Panc1 (cell line): ENCODE results near the gene PTPN22.

Experiments
- POLR2AphosphoS5 ChIP-seq: IDR thresholded peaks from 2 replicates; pipeline ENCODE4 v1.6.1; 2012; ENCODE audit warnings: mild to moderate bottlenecking, low read depth, low read length, moderate library complexity
- TCF7L2 ChIP-seq: IDR thresholded peaks from 2 replicates; pipeline ENCODE4 v1.6.1; 2011; ENCODE audit warnings: mild to moderate bottlenecking, low read depth, low read length, inconsistent platforms
- TF ChIP-seq, protein P1 (sequence below): fragments of 450-650 bp; IDR thresholded peaks from 2 replicates; pipeline ENCODE4 v1.5.1; 2017; ENCODE audit warnings: mild to moderate bottlenecking

DNA sequence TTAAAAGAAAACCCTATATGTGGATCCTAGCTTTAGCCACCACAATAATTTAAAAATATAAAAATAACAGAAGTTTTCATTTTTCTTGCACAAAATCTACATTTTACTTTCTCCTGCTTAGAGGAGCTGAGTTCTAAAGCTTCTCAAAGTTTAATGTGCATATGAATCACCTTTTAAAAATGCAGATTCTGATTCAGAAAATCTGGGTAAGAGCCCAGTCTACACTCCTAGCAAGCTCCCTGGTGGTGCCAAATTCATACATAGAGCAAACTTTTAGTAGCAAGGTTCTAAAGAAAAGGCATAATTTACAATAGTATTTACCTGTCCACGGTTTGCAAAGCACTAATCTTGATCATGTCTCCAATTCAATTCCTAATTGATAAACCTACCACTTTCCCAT is 78.5 kb downstream of the PTPN22 start:
- TF ChIP-seq, protein P1, sequence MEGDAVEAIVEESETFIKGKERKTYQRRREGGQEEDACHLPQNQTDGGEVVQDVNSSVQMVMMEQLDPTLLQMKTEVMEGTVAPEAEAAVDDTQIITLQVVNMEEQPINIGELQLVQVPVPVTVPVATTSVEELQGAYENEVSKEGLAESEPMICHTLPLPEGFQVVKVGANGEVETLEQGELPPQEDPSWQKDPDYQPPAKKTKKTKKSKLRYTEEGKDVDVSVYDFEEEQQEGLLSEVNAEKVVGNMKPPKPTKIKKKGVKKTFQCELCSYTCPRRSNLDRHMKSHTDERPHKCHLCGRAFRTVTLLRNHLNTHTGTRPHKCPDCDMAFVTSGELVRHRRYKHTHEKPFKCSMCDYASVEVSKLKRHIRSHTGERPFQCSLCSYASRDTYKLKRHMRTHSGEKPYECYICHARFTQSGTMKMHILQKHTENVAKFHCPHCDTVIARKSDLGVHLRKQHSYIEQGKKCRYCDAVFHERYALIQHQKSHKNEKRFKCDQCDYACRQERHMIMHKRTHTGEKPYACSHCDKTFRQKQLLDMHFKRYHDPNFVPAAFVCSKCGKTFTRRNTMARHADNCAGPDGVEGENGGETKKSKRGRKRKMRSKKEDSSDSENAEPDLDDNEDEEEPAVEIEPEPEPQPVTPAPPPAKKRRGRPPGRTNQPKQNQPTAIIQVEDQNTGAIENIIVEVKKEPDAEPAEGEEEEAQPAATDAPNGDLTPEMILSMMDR = no peak
- TF ChIP-seq TCF7L2 (no peak), POLR2AphosphoS5 (no peak)
